Stimulated activated CD4-positive, alpha-beta T cell treated with anti-CD3 and anti-CD28 coated beads, Interleukin-1b, Interleukin-23, amount 100 ng/mL, for 24 hours (primary cell): ENCODE results near the gene TOMM40.
"Not testable (repeated sequence)": the region's sequence is repeated elsewhere in the genome, so short reads cannot be mapped to it uniquely, and the experiment has no call there.

Experiments used
- DNase-seq, 4 experiments: peaks; one replicate each; pipeline ENCODE4 v3.0.0-alpha.2; 2020; ENCODE audit warnings: low read depth in 4 of 4, low spot score in 1 of 4

Gene TOMM40

GRCh38 chr19:44869733-44870470 lies 21.2 kb upstream of the TOMM40 start:
- DNase-seq = no peak

GRCh38 chr19:44871809-44872208 lies 19.2 kb upstream of the TOMM40 start:
- DNase-seq = no peak

GRCh38 chr19:44872661-44873060 lies 18.4 kb upstream of the TOMM40 start:
- no peak for DNase-seq

- no peak for DNase-seq
These were observed 16.7 kb upstream of the TOMM40 start for GRCh38 chr19:44874317-44874716.

GRCh38 chr19:44875666-44876451 lies 15.2 kb upstream of the TOMM40 start:
- no peak for DNase-seq

GRCh38 chr19:44876930-44877535 lies 14.0 kb upstream of the TOMM40 start:
- DNase-seq = no peak

- no peak for DNase-seq
These were observed 12.8 kb upstream of the TOMM40 start for GRCh38 chr19:44878120-44878865.

- no peak for DNase-seq
These were observed 11.6 kb upstream of the TOMM40 start for GRCh38 chr19:44879309-44880065.

GRCh38 chr19:44882063-44882462 lies 9.0 kb upstream of the TOMM40 start:
- DNase-seq = no peak

- DNase-seq = not testable (repeated sequence)
These were observed 8.2 kb upstream of the TOMM40 start for GRCh38 chr19:44882619-44883397.

- no peak for DNase-seq
These were observed 7.1 kb upstream of the TOMM40 start for GRCh38 chr19:44883922-44884321.

GRCh38 chr19:44884566-44884965 lies 6.5 kb upstream of the TOMM40 start:
- DNase-seq = no peak

- no peak for DNase-seq
These were observed 4.9 kb upstream of the TOMM40 start for GRCh38 chr19:44886141-44886540.

- DNase-seq = no peak
These were observed 3.4 kb upstream of the TOMM40 start for GRCh38 chr19:44887648-44888047.

- not testable (repeated sequence) for DNase-seq
These were observed 2.7 kb upstream of the TOMM40 start for GRCh38 chr19:44888335-44888734.

- DNase-seq = no peak
These were observed 1.2 kb upstream of the TOMM40 start for GRCh38 chr19:44889830-44890365.

GRCh38 chr19:44890366-44891015 lies 563 bp upstream of the TOMM40 start:
- DNase-seq = peak in 1 of 4 experiments; percentile 98

GRCh38 chr19:44892932-44893331 lies 1.9 kb downstream of the TOMM40 start:
- DNase-seq = no peak
